Endothelial cell of umbilical vein (primary cell): ENCODE measurements around the gene ODF2L. TPM values are rescaled to one million over a fixed set of nuclear protein-coding genes. Genes with fewer than 3 reads are reported as not detected.

ENCODE experiments used
- BruUV-seq: library from RNA; stranded (reverse); fragments of 400-500 nt; replicated peaks from 2 replicates; lab custom pipeline; 2021; lab: Mats Ljungman, UMichigan
- CTCF ChIA-PET: fragments of 300-600, 350-600 bp; sonication (Branson Sonifier 250); formaldehyde crosslinking; loops from one replicate; lab custom pipeline; 2021; ENCODE audit warnings: antibody characterized with exemption, inconsistent platforms; lab: Charles Lee
- POLR2A ChIA-PET: fragments of 300-600, 350-600 bp; sonication (Branson Sonifier 250); formaldehyde crosslinking; loops from one replicate; lab custom pipeline; 2021; ENCODE audit warnings: antibody characterized with exemption, inconsistent platforms; lab: Charles Lee
- DNase-seq: peaks from one replicate; pipeline ENCODE4 v3.0.0-alpha.2; 2011; ENCODE audit warnings: low read depth, low spot score
- FAIRE-seq: peaks from 2 replicates; lab custom pipeline; 2011; peaks lifted over from hg19 to GRCh38; lab: Jason Lieb, UNC
- H2AFZ ChIP-seq: 2 replicates; pipeline ENCODE4 v1.6.0; 2012; ENCODE audit warnings: low read depth, low read length, control low read depth, inconsistent platforms
- H3K27ac ChIP-seq: 2 replicates; pipeline ENCODE4 v1.5.1; 2011; ENCODE audit warnings: low read depth, mild to moderate bottlenecking, control low read depth, low read length, moderate library complexity; ENCODE audit not compliant: insufficient read depth
- H3K27me3 ChIP-seq, 2 experiments: 2 replicates each; pipeline versions ENCODE4 v1.6.0 to v1.6.1; 2011; ENCODE audit warnings: low read length in 2 of 2, mixed read lengths in 1 of 2; ENCODE audit not compliant: control insufficient read depth in 2 of 2, insufficient read depth in 2 of 2
- H3K36me3 ChIP-seq, 2 experiments: 2 replicates in 1 of 2; 3 replicates in 1 of 2; pipeline ENCODE4 v1.5.1; 2011; ENCODE audit warnings: low read length in 2 of 2, mild to moderate bottlenecking in 1 of 2, moderate library complexity in 1 of 2; ENCODE audit not compliant: control insufficient read depth in 2 of 2, insufficient read depth in 2 of 2; ENCODE audit errors: extremely low read depth in 1 of 2
- H3K4me1 ChIP-seq: 3 replicates; pipeline ENCODE4 v1.5.1; 2011; ENCODE audit warnings: mild to moderate bottlenecking, low read length; ENCODE audit not compliant: control insufficient read depth, insufficient read depth; ENCODE audit errors: extremely low read depth
- H3K4me2 ChIP-seq: 2 replicates; pipeline ENCODE4 v1.6.1; 2011; ENCODE audit warnings: low read length, control low read depth, mixed read lengths; ENCODE audit not compliant: insufficient read depth
- H3K4me3 ChIP-seq, 3 experiments: fragments of 200-600 bp in 1 of 3; sonication (generic), shearing (Covaris generic) in 1 of 3; replicated peaks in 1 of 3; 2 replicates each; pipeline ENCODE4 v1.5.1; 2011 to 2016; ENCODE audit warnings: control low read depth in 3 of 3, low read length in 3 of 3, mild to moderate bottlenecking in 2 of 3, inconsistent platforms in 1 of 3, low read depth in 1 of 3, moderate library complexity in 1 of 3; ENCODE audit not compliant: insufficient read depth in 1 of 3
- H3K79me2 ChIP-seq: 2 replicates; pipeline ENCODE4 v1.6.0; 2012; ENCODE audit warnings: low read length, inconsistent platforms; ENCODE audit not compliant: control insufficient read depth, insufficient read depth
- H3K9ac ChIP-seq: replicated peaks from 2 replicates; pipeline ENCODE3; 2011; ENCODE audit warnings: low read length, control low read depth; ENCODE audit not compliant: insufficient read depth; ENCODE audit errors: extremely low read depth
- H3K9me1 ChIP-seq: replicated peaks from 3 replicates; pipeline ENCODE4 v1.6.0; 2011; ENCODE audit warnings: mild to moderate bottlenecking, low read length; ENCODE audit not compliant: control insufficient read depth, insufficient read depth; ENCODE audit errors: extremely low read depth
- H3K9me3 ChIP-seq: replicated peaks from 2 replicates; pipeline ENCODE4 v1.5.1; 2012; ENCODE audit warnings: low read length, inconsistent platforms; ENCODE audit not compliant: control insufficient read depth, insufficient read depth
- H4K20me1 ChIP-seq: replicated peaks from 2 replicates; pipeline ENCODE3; 2011; ENCODE audit warnings: mild to moderate bottlenecking, low read length; ENCODE audit not compliant: control insufficient read depth, insufficient read depth; ENCODE audit errors: extremely low read depth
- EZH2 ChIP-seq: IDR thresholded peaks from 2 replicates; pipeline ENCODE4 v1.6.1; 2012; ENCODE audit warnings: borderline replicate concordance, low read depth, mild to moderate bottlenecking, moderate library complexity, low read length, inconsistent platforms; ENCODE audit not compliant: severe bottlenecking
- FOS ChIP-seq: IDR thresholded peaks from 2 replicates; pipeline ENCODE4 v1.6.1; 2011; ENCODE audit warnings: mild to moderate bottlenecking, low read length, moderate library complexity, borderline replicate concordance; ENCODE audit not compliant: insufficient read depth
- GATA2 ChIP-seq: IDR thresholded peaks from 2 replicates; pipeline ENCODE4 v1.7.0; 2011; ENCODE audit warnings: low read depth, mild to moderate bottlenecking, moderate library complexity, mixed read lengths, low read length; ENCODE audit not compliant: insufficient read length, insufficient read depth
- JUN ChIP-seq: IDR thresholded peaks from 2 replicates; pipeline ENCODE4 v1.6.1; 2011; ENCODE audit warnings: borderline replicate concordance, low read depth; ENCODE audit not compliant: insufficient read length, insufficient read depth
- MYC ChIP-seq: IDR thresholded peaks from one replicate; pipeline ENCODE4 v1.6.1; 2011; ENCODE audit warnings: mild to moderate bottlenecking, low read depth, low read length
- POLR2A ChIP-seq: IDR thresholded peaks from 2 replicates; pipeline ENCODE4 v1.6.1; 2012; ENCODE audit warnings: low read depth, mild to moderate bottlenecking, control low read depth, low read length
- POLR2AphosphoS5 ChIP-seq: IDR thresholded peaks from 2 replicates; pipeline ENCODE4 v1.6.1; 2012; ENCODE audit warnings: low read depth, mild to moderate bottlenecking, control low read depth, low read length, moderate library complexity; ENCODE audit not compliant: insufficient read depth
- dilution Hi-C: fragments of 300-500 bp; cut with MboI; formaldehyde crosslinking; loops from one replicate; pipeline ENCODE4 v1.15.0; 2019; ENCODE audit warnings: low sequenced_read_pairs; ENCODE audit not compliant: extremely low pct_ligation_motif_present
- intact Hi-C: fragments of 100-400 bp; cut with micrococcal nuclease; formaldehyde crosslinking; loops from one replicate; pipeline ENCODE4 v1.10.0; 2022
- polyA plus RNA-seq, 4 experiments: library from polyadenylated mRNA; depleted of rRNA in 3 of 4; stranded (reverse) in 3 of 4; unstranded in 1 of 4; fragments of >200 nt; gene quantifications; 2 replicates each; pipeline versions ENCODE4 v1.2.1 to v1.2.3, GENCODE V29; 2011 to 2012; ENCODE audit warnings: missing spikeins in 1 of 4
- total RNA-seq: library from RNA; stranded (reverse); gene quantifications from 2 replicates; pipeline ENCODE4 v1.2.3, GENCODE V29; 2021
- TF ChIP-seq, protein P1 (sequence below), 2 donors: IDR thresholded peaks; 1 replicate in 1 of 2; 2 replicates in 1 of 2; pipeline ENCODE4 v1.5.1; 2011; ENCODE audit warnings: low read length in 2 of 2, mild to moderate bottlenecking in 2 of 2, moderate library complexity in 2 of 2, control low read depth in 1 of 2, inconsistent platforms in 1 of 2, low read depth in 1 of 2; ENCODE audit not compliant: insufficient read depth in 1 of 2; ENCODE audit errors: extremely low read depth in 1 of 2
- TF ChIP-seq, protein P2 (sequence below): IDR thresholded peaks from 2 replicates; pipeline ENCODE4 v1.6.1; 2011; ENCODE audit not compliant: insufficient read depth, insufficient read length

The ODF2L gene
- total and polyA plus RNA-seq, 2 donors (not counting 3 experiments of a cell fraction or from before 2014, with no cell fraction given), result 9.6 to 74.7 TPM

DNA sequence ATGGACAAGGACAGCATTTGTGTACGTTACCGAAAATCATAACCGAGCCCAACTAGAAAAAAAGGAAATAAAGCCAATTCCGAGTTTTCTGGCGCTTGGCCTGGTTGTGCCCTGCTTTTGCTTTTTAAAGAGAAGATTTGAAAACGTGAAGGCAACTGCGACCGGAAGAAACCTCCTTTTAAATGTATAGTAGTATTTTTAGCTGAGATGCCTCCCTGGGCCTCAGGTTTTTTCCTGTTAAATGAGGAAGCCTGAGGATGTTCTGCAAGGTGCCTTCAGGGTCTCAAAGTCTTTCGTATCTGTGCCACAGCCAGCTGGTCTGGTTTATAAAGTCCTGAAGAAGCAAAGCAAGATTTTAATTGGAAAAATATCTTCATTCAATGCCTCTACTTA, 371 bp upstream of the ODF2L start:
- Histone ChIP-seq H3K4me2 (peak overlapping the region; percentile 99), H3K4me3 (peak overlapping the region; percentile 85 to 96 (median 85)), H3K9ac (peak overlapping the region; percentile 81), H3K27ac (peak overlapping the region; percentile 72), H3K9me3 (no peaks in the 10 kb centered on the region), H4K20me1 (no peaks in the 10 kb centered on the region), H3K36me3 (no peaks in the 10 kb centered on the region), H3K27me3 (peaks cover 0 to 2% of the 10 kb centered on the region in 2 experiments), H3K79me2 (peaks cover 40% of the 10 kb centered on the region), H2AFZ (peak overlapping the region; percentile 83), H3K4me1 (peaks cover 28% of the 10 kb centered on the region), H3K9me1 (no peaks in the 10 kb centered on the region)
- BruUV-seq, result no TSS peak
- dilution Hi-C loops, result no loop called here
- CTCF ChIA-PET, result interaction anchor here (0.7 to 1.9 kb wide), 8 partner anchors 9 to 308 kb away, joined by 3 to 9 read pairs (median 6); partner anchors contain the start of gene SH3GLB1
- POLR2A ChIA-PET, result interaction anchor here (0.6 to 0.8 kb wide), 2 partner anchors 13 to 306 kb away, joined by 3 to 4 read pairs; no protein-coding TSS in a partner anchor
- TF ChIP-seq JUN, result no peak
- TF ChIP-seq MYC, result no peak
- TF ChIP-seq EZH2, result no peak
- no peak for TF ChIP-seq GATA2
- no peak for TF ChIP-seq FOS
- TF ChIP-seq, protein P1, sequence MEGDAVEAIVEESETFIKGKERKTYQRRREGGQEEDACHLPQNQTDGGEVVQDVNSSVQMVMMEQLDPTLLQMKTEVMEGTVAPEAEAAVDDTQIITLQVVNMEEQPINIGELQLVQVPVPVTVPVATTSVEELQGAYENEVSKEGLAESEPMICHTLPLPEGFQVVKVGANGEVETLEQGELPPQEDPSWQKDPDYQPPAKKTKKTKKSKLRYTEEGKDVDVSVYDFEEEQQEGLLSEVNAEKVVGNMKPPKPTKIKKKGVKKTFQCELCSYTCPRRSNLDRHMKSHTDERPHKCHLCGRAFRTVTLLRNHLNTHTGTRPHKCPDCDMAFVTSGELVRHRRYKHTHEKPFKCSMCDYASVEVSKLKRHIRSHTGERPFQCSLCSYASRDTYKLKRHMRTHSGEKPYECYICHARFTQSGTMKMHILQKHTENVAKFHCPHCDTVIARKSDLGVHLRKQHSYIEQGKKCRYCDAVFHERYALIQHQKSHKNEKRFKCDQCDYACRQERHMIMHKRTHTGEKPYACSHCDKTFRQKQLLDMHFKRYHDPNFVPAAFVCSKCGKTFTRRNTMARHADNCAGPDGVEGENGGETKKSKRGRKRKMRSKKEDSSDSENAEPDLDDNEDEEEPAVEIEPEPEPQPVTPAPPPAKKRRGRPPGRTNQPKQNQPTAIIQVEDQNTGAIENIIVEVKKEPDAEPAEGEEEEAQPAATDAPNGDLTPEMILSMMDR (IDR thresholded peaks at IDR 0.05; ENCODE audit: extremely low read depth in 1 of 2, insufficient read depth in 1 of 2, low read depth in 1 of 2, low read length in 2 of 2), result no peak
- no peak for TF ChIP-seq POLR2AphosphoS5
- TF ChIP-seq, protein P2, sequence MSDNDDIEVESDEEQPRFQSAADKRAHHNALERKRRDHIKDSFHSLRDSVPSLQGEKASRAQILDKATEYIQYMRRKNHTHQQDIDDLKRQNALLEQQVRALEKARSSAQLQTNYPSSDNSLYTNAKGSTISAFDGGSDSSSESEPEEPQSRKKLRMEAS, result no peak
- TF ChIP-seq POLR2A, result no peak
- intact Hi-C loops, result loop anchor here (1.0 to 10.0 kb wide), 4 partner anchors 13 to 518 kb away; partner anchors contain the start of genes HS2ST1 and SELENOF
- FAIRE-seq, result no peak
- DNase-seq, result no peak
